Measurements from ENCODE around the gene RGS1. TPM values are rescaled to one million over a fixed set of nuclear protein-coding genes. Genes with fewer than 3 reads are reported as not detected.

The RGS1 gene
- total RNA-seq, 4 donors from 2014 or later: 23.9 to 85.6 (median 53.1) TPM

- DNase-seq (ENCODE audit: low spot score in 2 of 2): no peak
- H3K4me3 ChIP-seq (ENCODE audit: low read depth, poor library complexity, severe bottlenecking): no peak overlapping the region
- TF ChIP-seq POLR2A (IDR thresholded peaks at IDR 0.05): no peak
- TF ChIP-seq, protein P1, sequence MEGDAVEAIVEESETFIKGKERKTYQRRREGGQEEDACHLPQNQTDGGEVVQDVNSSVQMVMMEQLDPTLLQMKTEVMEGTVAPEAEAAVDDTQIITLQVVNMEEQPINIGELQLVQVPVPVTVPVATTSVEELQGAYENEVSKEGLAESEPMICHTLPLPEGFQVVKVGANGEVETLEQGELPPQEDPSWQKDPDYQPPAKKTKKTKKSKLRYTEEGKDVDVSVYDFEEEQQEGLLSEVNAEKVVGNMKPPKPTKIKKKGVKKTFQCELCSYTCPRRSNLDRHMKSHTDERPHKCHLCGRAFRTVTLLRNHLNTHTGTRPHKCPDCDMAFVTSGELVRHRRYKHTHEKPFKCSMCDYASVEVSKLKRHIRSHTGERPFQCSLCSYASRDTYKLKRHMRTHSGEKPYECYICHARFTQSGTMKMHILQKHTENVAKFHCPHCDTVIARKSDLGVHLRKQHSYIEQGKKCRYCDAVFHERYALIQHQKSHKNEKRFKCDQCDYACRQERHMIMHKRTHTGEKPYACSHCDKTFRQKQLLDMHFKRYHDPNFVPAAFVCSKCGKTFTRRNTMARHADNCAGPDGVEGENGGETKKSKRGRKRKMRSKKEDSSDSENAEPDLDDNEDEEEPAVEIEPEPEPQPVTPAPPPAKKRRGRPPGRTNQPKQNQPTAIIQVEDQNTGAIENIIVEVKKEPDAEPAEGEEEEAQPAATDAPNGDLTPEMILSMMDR (IDR thresholded peaks at IDR 0.05): no peak
- 52 to 65% methylated on average over 3 of the region's 3 CpGs for WGBS, 2 donors
- intact Hi-C loops (cut with DNase I; ENCODE audit: low total_unique reads): no loop called here
Measured at GRCh38 chr1:192545896-192546521, 29.6 kb upstream of the RGS1 start.

- DNase-seq (ENCODE audit: low spot score in 2 of 2): no peak
- WGBS, 2 donors: 37 to 49% methylated on average over 7 of the region's 7 CpGs
- intact Hi-C loops (cut with DNase I; ENCODE audit: low total_unique reads): no loop called here
- no peak overlapping the region for H3K4me3 ChIP-seq (ENCODE audit: low read depth, poor library complexity, severe bottlenecking)
- TF ChIP-seq, protein P1 (IDR thresholded peaks at IDR 0.05): no peak
- no peak for TF ChIP-seq POLR2A (IDR thresholded peaks at IDR 0.05)
Measured at GRCh38 chr1:192546596-192547190, 28.9 kb upstream of the RGS1 start.

- intact Hi-C loops (cut with DNase I; ENCODE audit: low total_unique reads): no loop called here
- TF ChIP-seq POLR2A (IDR thresholded peaks at IDR 0.05): no peak
- TF ChIP-seq, protein P1 (IDR thresholded peaks at IDR 0.05): no peak
- H3K4me3 ChIP-seq (ENCODE audit: low read depth, poor library complexity, severe bottlenecking): no peak overlapping the region
- 87 to 89% methylated on average over 2 of the region's 2 CpGs for WGBS, 2 donors
- no peak for DNase-seq (ENCODE audit: low spot score in 2 of 2)
Measured at GRCh38 chr1:192547501-192547900, 28.1 kb upstream of the RGS1 start.

- 82 to 87% methylated on average over 3 of the region's 3 CpGs for WGBS, 2 donors
Measured at GRCh38 chr1:192549937-192550336, 25.6 kb upstream of the RGS1 start.

DNA sequence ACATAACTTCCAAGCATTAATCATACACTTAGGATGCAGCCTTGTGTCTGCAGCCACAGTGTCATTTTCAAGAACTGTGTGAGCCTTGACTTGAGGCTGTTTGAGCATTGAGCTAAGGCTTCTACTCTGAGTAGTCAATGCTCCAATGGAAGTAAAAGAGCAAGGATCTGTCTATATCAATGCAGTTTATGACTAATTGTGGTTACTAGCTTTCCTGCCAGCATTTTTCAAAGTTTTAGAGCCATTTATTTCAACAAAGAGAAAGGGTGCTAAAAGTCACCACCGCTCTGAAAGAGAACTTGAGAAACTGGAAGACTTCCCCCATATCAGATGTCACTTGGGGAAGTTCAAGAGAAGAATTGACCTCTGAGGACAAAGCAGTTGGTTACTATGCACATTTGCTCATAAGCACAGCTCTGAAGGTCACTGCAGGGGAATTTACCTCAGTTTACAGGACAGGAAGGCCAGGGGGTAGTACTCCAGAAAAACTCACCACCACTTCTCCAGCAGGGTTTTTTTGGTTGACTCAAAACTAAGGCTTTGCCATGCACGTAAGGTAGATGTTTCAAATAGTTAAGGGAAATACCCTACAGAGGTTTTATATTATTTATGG is 24.5 kb upstream of the RGS1 start:
- H3K4me3 ChIP-seq (ENCODE audit: low read depth, poor library complexity, severe bottlenecking): no peak overlapping the region
- WGBS, 2 donors: 76 to 84% methylated on average over 2 of the region's 2 CpGs
- intact Hi-C loops (cut with DNase I; ENCODE audit: low total_unique reads): no loop called here
- no peak for DNase-seq (ENCODE audit: low spot score in 2 of 2)
- TF ChIP-seq, protein P1 (IDR thresholded peaks at IDR 0.05): no peak
- no peak for TF ChIP-seq POLR2A (IDR thresholded peaks at IDR 0.05)

More at GRCh38 chr1:192549937-192550336, 25.6 kb upstream of the RGS1 start:
- TF ChIP-seq POLR2A (IDR thresholded peaks at IDR 0.05): no peak
- TF ChIP-seq, protein P1 (IDR thresholded peaks at IDR 0.05): no peak
- no peak for DNase-seq (ENCODE audit: low spot score in 2 of 2)
- no peak overlapping the region for H3K4me3 ChIP-seq (ENCODE audit: low read depth, poor library complexity, severe bottlenecking)
- intact Hi-C loops (cut with DNase I; ENCODE audit: low total_unique reads): no loop called here
